Endothelial cell of hepatic sinusoid (primary cell): ENCODE data around the gene DIAPH2.

Source experiments
- in situ Hi-C: cut with HindIII; loops from 2 replicates; pipeline ENCODE4 v1.10.0; 2017; ENCODE audit warnings: low sequenced_read_pairs

Gene DIAPH2

GRCh38 chrX:96929036-96929435 lies 244.4 kb downstream of the DIAPH2 start:
- in situ Hi-C loops = no loop called here

- in situ Hi-C loops = no loop called here
Measured at GRCh38 chrX:96957718-96958117, 273.1 kb downstream of the DIAPH2 start.

GRCh38 chrX:96971812-96972211 lies 287.2 kb downstream of the DIAPH2 start:
- in situ Hi-C loops = no loop called here

GRCh38 chrX:96978906-96979305 lies 294.3 kb downstream of the DIAPH2 start:
- in situ Hi-C loops = no loop called here

- in situ Hi-C loops = no loop called here
Measured at GRCh38 chrX:96979766-96980165, 295.1 kb downstream of the DIAPH2 start.

- in situ Hi-C loops = no loop called here
Measured at GRCh38 chrX:96982161-96982560, 297.5 kb downstream of the DIAPH2 start.

- in situ Hi-C loops = no loop called here
Measured at GRCh38 chrX:96984538-96984937, 299.9 kb downstream of the DIAPH2 start.

- in situ Hi-C loops = no loop called here
Measured at GRCh38 chrX:96985046-96985445, 300.4 kb downstream of the DIAPH2 start.

- in situ Hi-C loops = no loop called here
Measured at GRCh38 chrX:96987228-96987627, 302.6 kb downstream of the DIAPH2 start.

- in situ Hi-C loops = no loop called here
Measured at GRCh38 chrX:96989830-96990571, 305.4 kb downstream of the DIAPH2 start.

GRCh38 chrX:96994093-96994492 lies 309.5 kb downstream of the DIAPH2 start:
- in situ Hi-C loops = no loop called here

GRCh38 chrX:96997196-96997595 lies 312.6 kb downstream of the DIAPH2 start:
- in situ Hi-C loops = no loop called here

GRCh38 chrX:97000682-97001368 lies 316.2 kb downstream of the DIAPH2 start:
- in situ Hi-C loops = no loop called here

GRCh38 chrX:97006167-97006566 lies 321.5 kb downstream of the DIAPH2 start:
- in situ Hi-C loops = no loop called here

GRCh38 chrX:97009391-97009790 lies 324.7 kb downstream of the DIAPH2 start:
- in situ Hi-C loops = no loop called here

GRCh38 chrX:97011540-97011939 lies 326.9 kb downstream of the DIAPH2 start:
- in situ Hi-C loops = no loop called here

GRCh38 chrX:97016106-97016505 lies 331.5 kb downstream of the DIAPH2 start:
- in situ Hi-C loops = no loop called here

GRCh38 chrX:97021680-97022079 lies 337.0 kb downstream of the DIAPH2 start:
- in situ Hi-C loops = no loop called here

- in situ Hi-C loops = no loop called here
Measured at GRCh38 chrX:97026406-97026805, 341.8 kb downstream of the DIAPH2 start.

- in situ Hi-C loops = no loop called here
Measured at GRCh38 chrX:97027384-97027922, 342.8 kb downstream of the DIAPH2 start.

- in situ Hi-C loops = no loop called here
Measured at GRCh38 chrX:97030463-97030862, 345.8 kb downstream of the DIAPH2 start.

GRCh38 chrX:97030947-97031346 lies 346.3 kb downstream of the DIAPH2 start:
- in situ Hi-C loops = no loop called here
